HG02840 (cell line): ENCODE results near the gene LRRC15.

Experiments
- ATAC-seq: cut with Tn5 transposase; IDR thresholded peaks from one replicate; pipeline ENCODE4 v1.9.1; 2021; ENCODE audit warnings: mild to moderate bottlenecking, moderate library complexity, moderate number of reproducible peaks; ENCODE audit not compliant: unreplicated experiment, low FRiP score

The LRRC15 gene

GRCh38 chr3:194306109-194306686 lies 63.3 kb downstream of the LRRC15 start:
- peak; percentile 29 for ATAC-seq

- no peak for ATAC-seq
Measured at GRCh38 chr3:194305356-194306108, 64.0 kb downstream of the LRRC15 start.
